Measurements from ENCODE around the gene FAM43B.

GRCh38 chr1:20596106-20596505 lies 43.7 kb downstream of the FAM43B start:
- no peak for TF ChIP-seq POLR2AphosphoS5 (IDR thresholded peaks at IDR 0.05)
- TF ChIP-seq, protein P1, sequence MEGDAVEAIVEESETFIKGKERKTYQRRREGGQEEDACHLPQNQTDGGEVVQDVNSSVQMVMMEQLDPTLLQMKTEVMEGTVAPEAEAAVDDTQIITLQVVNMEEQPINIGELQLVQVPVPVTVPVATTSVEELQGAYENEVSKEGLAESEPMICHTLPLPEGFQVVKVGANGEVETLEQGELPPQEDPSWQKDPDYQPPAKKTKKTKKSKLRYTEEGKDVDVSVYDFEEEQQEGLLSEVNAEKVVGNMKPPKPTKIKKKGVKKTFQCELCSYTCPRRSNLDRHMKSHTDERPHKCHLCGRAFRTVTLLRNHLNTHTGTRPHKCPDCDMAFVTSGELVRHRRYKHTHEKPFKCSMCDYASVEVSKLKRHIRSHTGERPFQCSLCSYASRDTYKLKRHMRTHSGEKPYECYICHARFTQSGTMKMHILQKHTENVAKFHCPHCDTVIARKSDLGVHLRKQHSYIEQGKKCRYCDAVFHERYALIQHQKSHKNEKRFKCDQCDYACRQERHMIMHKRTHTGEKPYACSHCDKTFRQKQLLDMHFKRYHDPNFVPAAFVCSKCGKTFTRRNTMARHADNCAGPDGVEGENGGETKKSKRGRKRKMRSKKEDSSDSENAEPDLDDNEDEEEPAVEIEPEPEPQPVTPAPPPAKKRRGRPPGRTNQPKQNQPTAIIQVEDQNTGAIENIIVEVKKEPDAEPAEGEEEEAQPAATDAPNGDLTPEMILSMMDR (IDR thresholded peaks at IDR 0.05), result no peak
